ENCODE measurements around the gene SLC35D3.

- peak; percentile 17 to 29 for TF ChIP-seq CTCF (conservative IDR thresholded peaks at IDR 0.05 in 1 of 2, IDR thresholded peaks at IDR 0.05 in 1 of 2; ENCODE audit: low read depth in 1 of 2, low read length in 2 of 2)
- TF ChIP-seq EZH2 (IDR thresholded peaks at IDR 0.05; ENCODE audit: low read length, missing control alignments) = no peak
Observed at GRCh38 chr6:136927292-136927691, 5.2 kb downstream of the SLC35D3 start.

All from fibroblast of lung (primary cell).